Right renal cortex interstitium (tissue), 3 donors: ENCODE measurements around the gene CPAMD8. TPM values are rescaled to one million over a fixed set of nuclear protein-coding genes. Genes with fewer than 3 reads are reported as not detected.
"Not testable (repeated sequence)": the region's sequence is repeated elsewhere in the genome, so short reads cannot be mapped to it uniquely, and the experiment has no call there.

Experiments used
- DNase-seq, 3 donors: peaks; one replicate each; pipeline ENCODE4 v3.0.0-alpha.2; 2013; ENCODE audit warnings: low read depth in 3 of 3, low spot score in 2 of 3
- polyA plus RNA-seq, 3 donors: library from polyadenylated mRNA; unstranded; fragments of 120-200 nt; gene quantifications; one replicate each; pipeline ENCODE4 v1.2.1, GENCODE V29; 2013; ENCODE audit not compliant: insufficient read length in 3 of 3

The CPAMD8 gene
- polyA plus RNA-seq, 3 donors = 28.4 to 34.2 (median 28.7) TPM

DNA sequence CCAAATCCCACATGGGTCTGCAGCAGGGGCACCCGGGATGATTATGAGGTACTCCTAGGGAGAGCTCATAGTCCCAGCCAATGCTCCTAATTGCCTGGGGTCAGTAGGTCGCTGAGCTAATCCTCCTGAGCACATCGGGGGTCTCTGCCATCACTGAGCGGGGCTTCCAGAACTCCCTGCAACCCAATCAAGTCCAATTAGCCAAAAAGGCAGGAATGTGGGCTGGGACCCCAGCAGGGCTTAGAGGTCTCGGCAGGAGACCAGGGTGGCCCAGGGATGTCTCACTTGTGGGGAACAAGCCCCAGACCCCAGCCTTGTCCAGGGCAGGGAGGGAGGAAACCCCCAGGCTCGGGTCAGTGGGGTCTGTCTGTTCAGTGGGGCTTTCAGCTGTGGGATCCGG is 17.1 kb upstream of the CPAMD8 start:
- no peak for DNase-seq

DNA sequence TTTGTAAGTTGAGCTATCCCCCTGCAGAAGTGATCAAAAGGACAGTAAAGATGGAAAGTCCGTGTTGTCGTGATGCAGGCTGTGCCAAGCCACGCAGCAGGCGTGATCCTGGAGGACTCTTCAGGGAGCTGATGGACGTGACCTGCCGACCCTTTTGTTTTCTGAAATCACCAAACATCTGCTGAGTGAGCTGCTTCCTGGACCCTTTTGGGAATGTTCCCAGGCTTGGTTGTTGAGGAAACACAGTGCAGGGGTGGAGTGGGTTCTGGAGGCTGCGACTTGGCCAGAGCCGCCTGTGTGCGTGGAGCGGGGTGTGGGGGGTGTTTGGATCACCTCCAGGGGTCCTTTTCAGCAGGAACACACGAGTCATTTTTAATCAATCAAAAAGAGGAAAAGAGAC is 15.4 kb upstream of the CPAMD8 start:
- DNase-seq = no peak

DNA sequence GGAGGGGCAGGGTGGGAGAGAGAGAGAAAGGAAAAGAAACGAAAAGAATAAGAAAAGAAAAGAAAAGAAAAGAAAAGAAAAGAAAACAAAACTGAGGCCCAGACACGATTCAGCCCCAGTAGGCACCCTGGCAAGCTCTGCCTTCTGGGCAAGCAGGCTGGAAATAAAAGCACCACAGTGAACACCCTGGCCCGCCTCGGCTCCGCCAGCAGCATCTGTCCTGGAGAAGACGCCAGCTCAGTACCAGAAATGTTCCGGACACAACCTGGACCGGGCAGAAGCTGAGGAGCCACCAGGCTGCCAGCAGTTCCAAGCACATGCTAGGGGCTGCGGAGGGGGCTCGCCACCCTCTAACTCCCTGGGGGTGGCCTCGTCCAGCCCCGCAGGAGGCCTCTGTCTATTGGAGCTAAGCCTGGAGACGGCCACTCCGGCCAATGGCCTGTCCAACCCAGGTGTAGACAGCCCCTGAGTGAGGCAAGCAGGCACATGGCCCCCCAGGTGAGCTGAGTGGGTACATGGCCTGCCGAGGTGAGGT is 11.4 kb upstream of the CPAMD8 start:
- no peak for DNase-seq

DNA sequence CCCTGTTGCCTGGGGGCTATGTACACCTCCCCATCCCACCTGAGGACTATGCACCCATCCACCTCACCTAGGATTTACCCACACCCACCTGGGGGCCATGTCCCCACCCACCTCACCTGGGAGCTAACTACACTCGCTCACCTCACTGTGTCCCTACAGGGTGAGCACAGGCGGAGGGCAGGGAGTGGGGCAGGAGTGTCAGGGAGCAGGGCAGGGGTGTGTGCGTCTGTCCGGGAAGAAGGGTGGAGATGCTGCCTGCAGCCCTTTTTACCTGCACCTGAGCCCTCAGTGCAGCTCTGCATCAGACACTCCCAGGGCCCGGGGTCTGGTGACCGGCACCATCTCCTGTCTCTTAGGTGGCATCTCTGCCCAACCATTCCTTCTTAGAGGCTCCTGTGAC is 10.6 kb upstream of the CPAMD8 start:
- DNase-seq = no peak

DNA sequence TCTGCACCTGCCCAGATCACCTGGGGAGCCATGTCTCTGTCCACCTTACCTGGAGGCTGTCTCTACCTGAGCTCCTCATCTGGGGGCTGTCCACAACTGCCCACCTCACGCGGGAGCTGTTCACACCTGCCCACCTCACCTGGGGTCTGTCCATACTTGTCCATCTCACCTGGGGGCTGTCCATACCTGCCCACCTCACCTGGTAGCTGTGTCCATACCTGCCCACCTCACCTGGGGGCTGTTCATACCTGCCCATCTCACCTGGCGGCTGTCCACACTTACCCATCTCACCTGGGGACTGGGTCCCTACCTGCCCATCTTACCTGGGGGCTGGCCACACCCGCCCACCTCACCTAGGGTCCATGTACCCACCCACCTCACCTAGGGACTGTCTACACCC is 10.0 kb upstream of the CPAMD8 start:
- DNase-seq = no peak

DNA sequence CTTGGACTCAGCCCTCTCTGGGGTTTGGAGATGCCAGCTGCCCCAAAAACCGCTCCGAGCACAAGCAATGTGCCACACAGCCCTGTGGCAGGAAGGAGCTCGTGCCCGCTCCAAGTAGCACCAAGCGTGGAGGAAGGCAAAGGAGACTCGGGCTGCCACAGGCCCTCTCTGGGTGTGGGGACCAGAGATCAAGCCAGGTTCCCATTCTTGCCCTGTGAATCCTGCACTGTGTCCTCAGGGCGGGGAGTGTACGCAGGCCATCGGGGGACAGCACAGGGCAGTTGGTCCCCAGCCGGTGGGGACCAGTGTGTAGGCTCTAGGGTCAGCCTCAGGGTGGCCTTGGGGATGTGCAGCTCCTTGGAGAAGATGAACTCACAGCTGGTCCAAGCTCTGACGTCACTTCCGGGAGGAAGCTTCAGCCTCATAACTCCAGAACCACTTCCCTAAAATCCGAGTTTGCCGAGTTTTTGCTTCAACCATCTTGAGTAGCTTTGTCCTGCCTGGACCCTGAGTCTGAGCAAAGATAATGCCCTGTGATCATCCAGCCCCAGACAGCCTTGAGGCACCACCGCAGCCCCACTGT is 9.3 kb upstream of the CPAMD8 start:
- DNase-seq = no peak

DNA sequence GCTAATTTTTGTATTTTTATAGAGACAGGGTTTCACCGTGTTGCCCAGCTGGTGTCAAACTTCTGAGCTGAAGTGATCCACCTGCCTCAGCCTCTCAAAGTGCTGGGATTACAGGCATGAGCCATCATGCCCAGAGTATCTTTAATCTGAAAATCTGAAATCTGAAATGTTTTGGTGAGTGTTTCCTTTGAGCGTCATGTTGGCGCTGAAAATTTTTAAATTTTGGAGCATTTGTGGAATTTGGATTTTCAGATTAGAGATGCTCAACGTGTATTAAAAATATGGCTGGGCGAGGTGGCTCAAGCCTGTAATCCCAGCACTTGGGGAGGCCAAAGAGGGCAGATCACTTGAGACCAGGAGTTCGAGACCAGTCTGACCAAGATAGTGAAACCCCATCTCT is 5.1 kb upstream of the CPAMD8 start:
- no peak for DNase-seq

DNA sequence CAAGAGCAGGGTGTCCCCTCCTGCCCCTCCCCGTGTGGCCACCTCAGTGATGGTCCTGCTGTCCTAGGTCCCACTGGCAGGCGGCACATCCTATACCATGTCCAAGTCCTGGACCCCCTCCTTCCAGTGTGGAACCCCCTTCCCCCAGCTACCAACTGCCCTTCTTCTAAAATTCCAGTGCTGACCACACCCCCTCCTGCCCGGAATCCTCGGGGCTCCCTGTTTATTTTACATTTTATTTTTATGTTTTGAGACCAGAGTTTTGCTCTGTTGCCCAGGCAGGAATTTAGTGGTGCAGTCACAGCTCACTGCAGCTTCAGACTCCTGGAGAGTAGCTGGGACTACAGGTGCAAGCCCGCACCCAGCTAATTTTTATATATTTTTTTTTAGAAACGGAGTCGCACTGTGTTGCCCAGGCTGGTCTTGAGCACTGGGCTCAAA is 945 bp upstream of the CPAMD8 start:
- no peak for DNase-seq

DNA sequence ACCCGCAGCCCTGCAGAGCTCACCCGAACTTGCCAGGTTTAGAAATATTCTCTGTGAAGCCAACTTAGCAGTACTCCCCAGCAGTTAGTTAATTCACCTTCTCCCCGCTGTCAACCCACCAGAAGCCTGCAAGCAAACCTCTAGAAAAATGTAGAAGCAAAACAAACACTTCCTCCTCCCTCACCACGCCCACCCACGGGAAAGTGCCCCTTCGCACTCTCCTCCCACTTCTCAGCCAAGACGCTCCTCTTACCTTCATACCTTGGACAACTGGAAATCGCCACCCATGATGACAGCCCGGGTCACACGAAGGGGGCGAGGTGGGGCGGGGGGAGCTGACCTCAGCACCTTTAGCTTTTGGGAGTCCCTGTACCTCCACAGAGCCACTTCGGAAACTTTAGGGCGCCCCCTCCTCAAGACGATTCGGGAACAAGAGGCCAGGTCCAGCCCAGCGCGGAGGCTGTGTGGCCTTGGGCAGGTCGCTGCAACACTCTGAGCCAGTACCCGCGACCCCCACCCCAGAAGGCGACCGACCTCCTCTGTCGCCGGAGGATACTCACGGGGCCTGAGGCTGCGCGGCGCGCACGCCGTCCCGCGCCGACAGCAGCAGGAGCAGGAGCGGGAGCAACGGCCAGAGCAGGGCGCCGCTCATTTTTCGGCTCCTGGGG is 485 bp downstream of the CPAMD8 start:
- DNase-seq = no peak

DNA sequence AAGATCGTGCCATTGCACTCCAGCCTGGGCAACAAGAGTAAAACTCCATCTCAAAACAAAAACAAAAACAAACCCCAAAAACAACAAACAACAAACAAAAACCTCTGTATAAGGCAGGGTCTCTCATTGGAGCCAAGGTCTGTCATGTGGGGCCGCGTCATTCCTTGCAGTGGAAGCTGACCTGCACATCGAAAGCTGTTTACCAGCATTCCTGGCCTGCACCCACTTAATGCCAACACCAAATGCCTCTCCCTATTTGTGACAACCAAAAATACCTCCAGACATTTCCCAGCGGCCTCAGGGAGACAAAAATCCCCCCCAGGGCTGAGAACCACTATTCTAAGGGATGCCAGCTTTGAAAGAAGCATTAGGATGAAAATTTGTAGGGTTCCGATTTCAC is 1.2 kb downstream of the CPAMD8 start:
- no peak for DNase-seq

DNA sequence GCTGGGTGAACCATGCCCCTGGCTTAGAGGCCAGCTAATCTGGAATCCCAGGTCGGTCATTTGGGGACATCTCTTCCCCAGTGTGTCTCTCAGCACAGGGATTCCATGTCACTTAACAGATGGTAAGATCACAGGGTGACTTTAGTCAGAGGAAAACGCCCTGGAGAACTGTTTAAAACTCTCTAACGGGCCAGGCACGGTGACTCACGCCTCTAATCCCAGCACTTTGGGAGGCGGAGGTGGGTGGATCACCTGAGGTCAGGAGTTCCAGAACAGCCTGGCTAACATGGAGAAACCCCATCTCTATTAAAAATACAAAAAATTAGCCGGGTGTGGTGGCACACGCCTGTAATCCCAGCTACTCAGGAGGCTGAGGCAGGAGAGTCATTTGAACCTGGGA is 1.7 kb downstream of the CPAMD8 start:
- not testable (repeated sequence) for DNase-seq

DNA sequence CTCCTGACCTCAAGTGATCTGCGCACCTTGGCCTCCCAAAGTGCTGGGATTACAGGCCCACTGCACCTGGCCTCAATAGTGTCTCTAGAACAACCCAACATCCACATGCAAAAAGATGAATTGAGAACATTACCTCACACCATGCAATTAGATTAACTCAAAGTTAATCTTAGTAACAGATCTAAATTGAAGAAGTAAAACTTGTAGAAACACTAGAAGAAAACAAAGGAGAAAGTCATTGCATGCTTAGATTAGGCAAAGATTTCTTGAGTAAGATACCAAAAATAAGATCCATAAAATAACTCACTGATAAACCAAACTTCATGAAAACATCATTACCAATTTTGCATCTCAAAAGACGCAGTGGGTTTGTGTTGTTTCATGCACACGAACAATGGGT is 2.8 kb downstream of the CPAMD8 start:
- DNase-seq = no peak

DNA sequence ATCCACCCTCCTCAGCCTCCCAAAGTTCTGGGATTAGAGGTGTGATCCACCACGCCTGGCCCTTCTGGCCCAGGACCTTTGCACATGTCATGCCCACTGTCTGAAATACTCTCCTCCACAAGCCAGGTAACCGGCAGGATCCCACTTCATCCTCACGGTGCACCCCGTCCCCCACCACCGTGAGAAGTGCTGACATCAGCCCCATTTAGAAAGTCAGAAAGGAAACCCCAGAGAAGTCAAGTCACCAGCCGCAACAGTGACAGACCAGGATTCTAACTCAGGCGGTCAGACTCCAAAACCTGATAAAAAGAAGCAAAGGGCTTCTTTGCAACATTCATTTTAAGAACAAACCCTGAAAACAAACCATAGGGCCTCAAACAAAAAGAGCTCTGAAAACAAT is 3.9 kb downstream of the CPAMD8 start:
- no peak for DNase-seq

DNA sequence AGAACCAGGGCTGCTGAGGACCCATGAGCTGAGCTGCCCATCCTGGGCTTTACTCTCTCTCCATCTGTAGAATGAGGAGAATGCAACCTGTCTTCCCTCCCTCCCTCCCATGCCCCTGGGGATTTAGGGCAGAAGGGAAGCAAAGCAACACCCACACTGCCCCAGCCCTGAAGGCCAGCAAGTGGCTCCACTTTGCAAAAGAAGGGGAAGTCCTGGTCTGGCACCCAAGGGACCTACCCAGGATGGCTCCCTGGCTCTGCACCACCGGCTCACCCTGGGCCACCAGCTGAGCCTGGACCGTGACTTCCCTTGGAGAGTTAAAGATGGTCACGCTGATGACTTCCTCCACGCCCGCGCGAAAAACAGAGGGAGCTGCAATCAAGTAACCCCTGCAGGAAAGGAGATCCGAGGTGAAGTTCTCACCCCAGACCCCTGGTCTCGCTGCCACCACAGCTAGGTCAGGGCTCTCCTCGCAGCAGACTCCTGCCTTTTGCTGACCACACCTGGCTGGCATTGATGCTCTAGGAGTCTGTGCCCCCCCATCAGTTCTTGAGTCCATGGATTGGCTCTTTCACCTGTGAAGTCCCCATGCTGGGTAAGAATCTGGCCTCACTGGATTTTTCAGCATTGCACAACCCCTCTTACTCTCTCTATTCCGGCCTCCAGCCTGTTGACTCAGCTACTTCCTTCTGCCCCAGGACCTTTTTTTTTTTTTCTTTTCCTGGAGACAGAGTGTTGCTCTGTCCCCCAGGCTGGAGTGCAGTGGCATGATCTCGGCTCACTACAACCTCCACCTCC is 4.6 kb downstream of the CPAMD8 start:
- no peak for DNase-seq

DNA sequence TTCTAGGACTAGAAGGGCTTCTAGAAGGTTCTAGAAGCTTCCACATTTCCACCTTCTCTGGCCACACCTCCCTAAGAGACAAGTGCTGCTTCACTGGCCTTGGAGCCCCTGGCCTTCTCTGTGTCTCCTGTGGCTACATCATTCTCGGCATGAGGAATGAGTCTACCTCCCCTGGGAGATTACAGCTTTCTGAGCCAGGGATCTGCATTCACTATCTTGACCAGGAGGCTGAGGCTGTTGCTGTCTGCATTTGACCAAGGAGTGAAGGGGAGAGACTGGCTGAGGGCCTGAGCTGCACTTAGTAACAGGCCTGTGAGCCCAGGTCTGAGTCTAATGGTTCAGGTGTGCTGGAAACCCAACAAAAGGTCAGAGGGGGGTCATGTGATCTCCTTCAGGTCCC is 5.3 kb downstream of the CPAMD8 start:
- DNase-seq = no peak

DNA sequence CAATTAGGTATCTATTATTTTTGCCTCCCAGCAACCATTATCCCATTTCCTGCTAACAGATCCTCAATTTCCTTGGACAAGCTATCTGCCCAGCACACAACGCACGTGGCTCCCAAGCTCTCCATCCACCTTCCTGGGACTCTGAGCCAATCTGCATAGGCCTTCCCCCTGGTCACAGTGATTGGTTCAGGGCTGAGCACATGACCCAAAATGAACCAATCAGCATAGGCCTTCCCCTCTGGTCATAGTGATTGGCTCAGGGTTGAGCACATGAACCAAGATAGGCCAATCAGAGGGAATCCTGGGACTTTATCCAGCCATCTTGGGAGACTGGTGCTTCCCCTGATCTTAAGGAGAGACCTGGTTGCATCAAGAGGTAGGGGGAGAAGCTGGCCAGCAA is 5.8 kb downstream of the CPAMD8 start:
- no peak for DNase-seq

DNA sequence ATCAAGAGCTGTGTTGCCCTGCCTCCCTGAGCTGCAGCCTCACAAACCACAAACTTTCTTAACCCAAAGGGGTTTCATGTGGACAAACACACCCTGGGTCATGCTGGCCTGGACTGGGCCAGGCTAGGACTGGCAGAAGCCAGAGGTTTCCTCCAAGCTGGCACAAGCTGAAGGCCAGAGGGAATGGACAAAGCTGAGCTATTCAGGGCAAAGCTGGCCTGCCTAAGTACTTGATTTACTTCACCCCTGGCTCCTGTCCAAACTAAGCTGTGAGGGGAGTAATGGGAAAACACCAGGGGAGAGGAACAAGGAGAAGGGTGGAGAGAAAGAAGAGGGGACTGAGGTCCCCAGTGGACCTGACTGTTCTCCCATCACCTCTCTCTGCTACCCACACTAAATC is 6.2 kb downstream of the CPAMD8 start:
- no peak for DNase-seq

DNA sequence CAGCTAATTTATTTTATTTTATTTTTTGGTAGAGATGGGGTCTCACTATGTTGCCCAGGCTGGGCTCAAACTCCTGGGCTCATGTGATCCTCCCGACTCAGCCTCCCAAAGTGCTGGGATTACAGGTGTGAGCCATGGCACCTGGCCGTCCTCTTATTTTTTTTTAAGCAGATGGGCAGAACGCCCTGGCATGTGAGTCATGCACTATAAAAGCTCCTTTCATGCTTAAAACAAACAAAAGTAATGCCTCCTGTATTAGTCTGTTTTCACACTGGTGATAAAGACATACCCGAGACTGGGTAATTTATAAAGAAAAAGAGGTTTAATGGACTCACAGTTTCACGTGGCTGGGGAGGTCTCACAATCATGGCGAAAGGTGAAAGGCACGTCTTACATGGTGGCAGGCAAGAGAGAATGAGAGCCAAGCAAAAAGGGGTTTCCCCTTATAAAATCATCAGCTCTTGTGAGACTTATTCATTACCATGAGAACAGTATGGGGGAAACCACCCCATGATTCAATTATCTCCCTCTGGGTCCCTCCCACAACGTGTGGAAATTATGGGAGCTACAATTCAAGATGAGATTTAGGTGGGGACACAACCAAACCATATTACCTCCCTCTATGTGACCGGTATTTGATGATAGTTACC is 12.3 kb downstream of the CPAMD8 start:
- DNase-seq = not testable (repeated sequence)

DNA sequence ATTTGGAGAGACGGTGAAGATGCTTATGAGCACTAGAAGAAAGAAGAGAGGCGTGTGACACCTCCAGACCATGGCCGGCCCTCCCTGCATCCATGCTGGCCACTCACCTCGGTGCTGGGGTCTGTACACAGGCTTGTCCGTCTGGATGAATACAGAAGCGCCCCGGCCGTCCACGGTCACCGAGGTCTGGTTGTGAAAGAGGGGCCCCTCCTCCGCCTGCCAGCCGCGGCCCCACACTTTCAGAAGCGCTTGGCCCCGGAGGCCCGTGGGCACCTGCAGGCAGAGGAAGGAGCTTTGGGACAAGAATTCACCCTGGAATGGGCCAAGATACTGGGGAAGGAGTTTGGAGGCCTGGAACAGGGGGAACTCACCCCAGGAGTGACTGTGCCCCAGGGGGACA is 15.1 kb downstream of the CPAMD8 start:
- DNase-seq = no peak

DNA sequence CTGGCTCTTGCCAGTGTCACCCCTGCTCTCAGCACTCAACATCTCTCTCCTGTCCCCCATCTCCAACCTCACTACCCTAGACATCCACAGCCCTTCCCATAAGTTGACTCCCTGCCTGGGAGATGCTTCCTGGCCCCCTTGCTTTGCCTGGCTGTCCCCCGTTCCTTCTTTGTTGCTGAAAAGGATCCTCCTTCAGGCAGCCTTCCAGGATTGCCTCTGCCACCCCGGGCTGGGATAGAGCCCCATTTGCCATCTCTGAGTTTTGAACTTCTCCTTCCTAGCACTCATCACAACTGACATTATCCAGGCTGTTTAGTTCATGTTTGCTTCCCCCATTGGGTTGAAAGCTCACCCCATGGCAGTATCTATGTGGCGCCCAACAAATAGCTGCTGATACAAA is 20.0 kb downstream of the CPAMD8 start:
- DNase-seq = no peak

DNA sequence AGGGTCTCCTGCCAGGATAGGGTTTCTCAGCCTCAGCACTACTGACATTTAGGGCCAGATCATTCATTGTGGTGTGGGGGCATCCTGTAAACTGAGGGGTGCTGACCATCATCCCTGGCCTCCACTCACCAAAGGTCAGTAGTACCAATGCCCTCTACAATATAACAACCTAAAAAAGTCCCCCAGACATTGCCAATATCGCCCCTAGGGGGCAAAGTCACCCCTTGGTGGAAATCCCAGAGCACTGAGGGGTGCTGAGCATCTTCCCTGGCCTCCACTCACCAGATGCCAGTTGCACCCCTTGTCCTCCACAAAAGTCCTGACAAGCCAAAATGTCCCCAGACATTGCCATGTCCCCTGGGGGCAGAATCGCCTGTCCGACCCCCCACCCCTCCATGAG is 21.6 kb downstream of the CPAMD8 start:
- no peak for DNase-seq
